SK-N-SH treated with all-trans-retinoic acid at 6 μM for 48 hours (cell line): ENCODE data around the gene WASL.

Source experiments
- ATAC-seq: fragments of 200-7000 bp; cut with Tn5 transposase; 3 replicates; pipeline ENCODE4 v1.9.1; 2020; ENCODE audit warnings: mild to moderate bottlenecking, moderate library complexity
- ARNTL ChIP-seq: fragments of 450-650 bp; formaldehyde crosslinking; IDR thresholded peaks from 2 replicates; pipeline ENCODE4 v1.5.0; 2020; ENCODE audit warnings: low read depth, mild to moderate bottlenecking, moderate library complexity, borderline replicate concordance
- BACH2 ChIP-seq: fragments of 250-450 bp; sonication (Bioruptor Pico); IDR thresholded peaks from 2 replicates; pipeline ENCODE4 v1.9.0; 2021; ENCODE audit warnings: mild to moderate bottlenecking, borderline replicate concordance
- CREB5 ChIP-seq: fragments of 250-450 bp; sonication (Bioruptor Pico); IDR thresholded peaks from 2 replicates; pipeline ENCODE4 v1.5.1; 2020; ENCODE audit warnings: low read depth, mild to moderate bottlenecking, moderate library complexity
- CSDC2 ChIP-seq: fragments of 250-450 bp; sonication (Bioruptor Pico); IDR thresholded peaks from 2 replicates; pipeline ENCODE4 v1.5.0; 2020; ENCODE audit warnings: mild to moderate bottlenecking, moderate library complexity
- CSRNP3 ChIP-seq: fragments of 250-450 bp; sonication (Bioruptor Pico); IDR thresholded peaks from 2 replicates; pipeline ENCODE4 v1.5.1; 2021; ENCODE audit warnings: mild to moderate bottlenecking, moderate library complexity
- ESRRG ChIP-seq: fragments of 250-450 bp; sonication (Bioruptor Pico); IDR thresholded peaks from 2 replicates; pipeline ENCODE4 v1.6.1; 2021; ENCODE audit warnings: mild to moderate bottlenecking
- GLIS3 ChIP-seq: fragments of 250-450 bp; sonication (Bioruptor Pico); IDR thresholded peaks from 2 replicates; pipeline ENCODE4 v1.5.0; 2020; ENCODE audit warnings: mild to moderate bottlenecking, moderate library complexity
- ISL1 ChIP-seq: fragments of 250-450 bp; sonication (Bioruptor Pico); IDR thresholded peaks from 2 replicates; pipeline ENCODE4 v2.1.2; 2022; ENCODE audit warnings: mild to moderate bottlenecking, moderate library complexity
- OSR1 ChIP-seq: fragments of 250-450 bp; sonication (Bioruptor Pico); IDR thresholded peaks from 2 replicates; pipeline ENCODE4 v1.8.0; 2022; ENCODE audit warnings: moderate library complexity, mild to moderate bottlenecking, inconsistent platforms
- POU6F1 ChIP-seq: fragments of 250-450 bp; sonication (Bioruptor Pico); IDR thresholded peaks from 2 replicates; pipeline ENCODE4 v1.8.0; 2021; ENCODE audit warnings: low read depth, mild to moderate bottlenecking, moderate library complexity, borderline replicate concordance
- PPARA ChIP-seq: fragments of 250-450 bp; sonication (Bioruptor Pico); IDR thresholded peaks from 2 replicates; pipeline ENCODE4 v1.5.0; 2020; ENCODE audit warnings: mild to moderate bottlenecking, borderline replicate concordance
- RARB ChIP-seq: fragments of 250-450 bp; sonication (Bioruptor Pico); IDR thresholded peaks from 2 replicates; pipeline ENCODE4 v1.8.0; 2021; ENCODE audit warnings: mild to moderate bottlenecking, moderate library complexity
- SNAI2 ChIP-seq: fragments of 250-450 bp; sonication (Bioruptor Pico); IDR thresholded peaks from 2 replicates; pipeline ENCODE4 v1.5.0; 2020; ENCODE audit warnings: mild to moderate bottlenecking, moderate library complexity
- TCF4 ChIP-seq: fragments of 250-450 bp; sonication (Bioruptor Pico); IDR thresholded peaks from 2 replicates; pipeline ENCODE4 v1.8.0; 2021; ENCODE audit warnings: mild to moderate bottlenecking, moderate library complexity, borderline replicate concordance
- TOX ChIP-seq: fragments of 250-450 bp; sonication (Bioruptor Pico); IDR thresholded peaks from 2 replicates; pipeline ENCODE4 v1.8.0; 2021; ENCODE audit warnings: mild to moderate bottlenecking, moderate library complexity, borderline replicate concordance
- TSHZ2 ChIP-seq: fragments of 250-450 bp; sonication (Bioruptor Pico); IDR thresholded peaks from 2 replicates; pipeline ENCODE4 v1.5.0; 2020; ENCODE audit warnings: mild to moderate bottlenecking, moderate library complexity
- ZC3H10 ChIP-seq: fragments of 250-450 bp; sonication (Bioruptor Pico); IDR thresholded peaks from 2 replicates; pipeline ENCODE4 v1.5.1; 2021; ENCODE audit warnings: mild to moderate bottlenecking, moderate library complexity
- ZFP3 ChIP-seq: fragments of 250-450 bp; sonication (Bioruptor Pico); IDR thresholded peaks from 2 replicates; pipeline ENCODE4 v1.5.0; 2020; ENCODE audit warnings: mild to moderate bottlenecking, moderate library complexity
- ZFP30 ChIP-seq: fragments of 450-650 bp; formaldehyde crosslinking; IDR thresholded peaks from 2 replicates; pipeline ENCODE4 v1.5.0; 2022; ENCODE audit warnings: mild to moderate bottlenecking, moderate library complexity
- ZNF565 ChIP-seq: fragments of 450-650 bp; formaldehyde crosslinking; conservative IDR thresholded peaks from 2 replicates; pipeline ENCODE4 v1.5.0; 2020; ENCODE audit warnings: low read depth, mild to moderate bottlenecking, moderate library complexity
- ZNF70 ChIP-seq: fragments of 450-650 bp; formaldehyde crosslinking; IDR thresholded peaks from 2 replicates; pipeline ENCODE4 v1.5.0; 2020; ENCODE audit warnings: mild to moderate bottlenecking, moderate library complexity
- ZNF8 ChIP-seq: fragments of 450-650 bp; formaldehyde crosslinking; IDR thresholded peaks from 2 replicates; pipeline ENCODE4 v1.5.0; 2020; ENCODE audit warnings: mild to moderate bottlenecking, moderate library complexity
- TF ChIP-seq, protein P1 (sequence below): fragments of 250-450 bp; sonication (Bioruptor Pico); IDR thresholded peaks from 2 replicates; pipeline ENCODE4 v1.8.0; 2020; ENCODE audit warnings: mild to moderate bottlenecking, moderate library complexity, borderline replicate concordance

Gene WASL

GRCh38 chr7:123748734-123749536, at the start of gene WASL:
Gene WASL, minus strand, starts transcription at chr7:123749003. Its CDS starts 269 bp downstream, at chr7:123748734.
- TF ChIP-seq ZNF8 (no peak), TOX (CRISPR knock-in tag) (no peak), ARNTL (CRISPR knock-in tag) (no peak), CREB5 (CRISPR knock-in tag) (no peak), GLIS3 (0 out of 2 replicates have a peak, but pooled peaks have one; percentile 27), TSHZ2 (CRISPR knock-in tag) (peak; percentile 15; the same call in 1 of the 2 replicates), OSR1 (CRISPR knock-in tag) (no peak), ZFP3 (CRISPR knock-in tag) (peak; percentile 66; the same call in 1 of the 2 replicates), BACH2 (no peak), TCF4 (no peak; the same call in 1 of the 2 replicates), POU6F1 (CRISPR knock-in tag) (no peak), ZNF70 (CRISPR knock-in tag) (no peak), RARB (CRISPR knock-in tag) (no peak), ZFP30 (no peak), SNAI2 (CRISPR knock-in tag) (no peak), ISL1 (no peak), CSRNP3 (CRISPR knock-in tag) (no peak), CSDC2 (CRISPR knock-in tag) (0 out of 2 replicates have a peak, but pooled peaks have one; percentile 22), ESRRG (CRISPR knock-in tag) (no peak), ZC3H10 (CRISPR knock-in tag) (peak; percentile 19; the same call in 1 of the 2 replicates), ZNF565 (CRISPR knock-in tag) (no peak), PPARA (CRISPR knock-in tag) (no peak)
- TF ChIP-seq, protein P1, sequence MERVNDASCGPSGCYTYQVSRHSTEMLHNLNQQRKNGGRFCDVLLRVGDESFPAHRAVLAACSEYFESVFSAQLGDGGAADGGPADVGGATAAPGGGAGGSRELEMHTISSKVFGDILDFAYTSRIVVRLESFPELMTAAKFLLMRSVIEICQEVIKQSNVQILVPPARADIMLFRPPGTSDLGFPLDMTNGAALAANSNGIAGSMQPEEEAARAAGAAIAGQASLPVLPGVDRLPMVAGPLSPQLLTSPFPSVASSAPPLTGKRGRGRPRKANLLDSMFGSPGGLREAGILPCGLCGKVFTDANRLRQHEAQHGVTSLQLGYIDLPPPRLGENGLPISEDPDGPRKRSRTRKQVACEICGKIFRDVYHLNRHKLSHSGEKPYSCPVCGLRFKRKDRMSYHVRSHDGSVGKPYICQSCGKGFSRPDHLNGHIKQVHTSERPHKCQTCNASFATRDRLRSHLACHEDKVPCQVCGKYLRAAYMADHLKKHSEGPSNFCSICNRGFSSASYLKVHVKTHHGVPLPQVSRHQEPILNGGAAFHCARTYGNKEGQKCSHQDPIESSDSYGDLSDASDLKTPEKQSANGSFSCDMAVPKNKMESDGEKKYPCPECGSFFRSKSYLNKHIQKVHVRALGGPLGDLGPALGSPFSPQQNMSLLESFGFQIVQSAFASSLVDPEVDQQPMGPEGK (CRISPR knock-in tag) = no peak
- ATAC-seq = peak; percentile 81
